Lower lobe of right lung (tissue), 2 donors: ENCODE measurements around the gene HLA-DPB1. TPM values are rescaled to one million over a fixed set of nuclear protein-coding genes. Genes with fewer than 3 reads are reported as not detected.
A peak's percentile ranks its signal among the peaks of the same experiment; 100 is the strongest.

Experiments
- ATAC-seq, 2 donors: fragments of 200-7000 bp; cut with Tn5 transposase; one replicate each; pipeline ENCODE4 v1.9.1; 2020 to 2022; ENCODE audit warnings: mild to moderate bottlenecking in 2 of 2, moderate library complexity in 2 of 2
- DNase-seq: peaks from one replicate; pipeline ENCODE4 v3.0.0-alpha.2; 2020
- H3K27ac ChIP-seq: fragments of 200-600 bp; one replicate; pipeline ENCODE4 v1.8.0; 2022
- H3K27me3 ChIP-seq: fragments of 200-600 bp; one replicate; pipeline ENCODE4 v1.8.0; 2022; ENCODE audit warnings: low read depth
- H3K36me3 ChIP-seq: fragments of 200-600 bp; one replicate; pipeline ENCODE4 v1.8.0; 2022; ENCODE audit warnings: mild to moderate bottlenecking
- H3K4me1 ChIP-seq: fragments of 200-600 bp; one replicate; pipeline ENCODE4 v1.8.0; 2022
- H3K4me3 ChIP-seq: fragments of 200-600 bp; one replicate; pipeline ENCODE4 v1.8.0; 2022; ENCODE audit warnings: mild to moderate bottlenecking
- H3K9me3 ChIP-seq: fragments of 200-600 bp; one replicate; pipeline ENCODE4 v1.8.0; 2022
- CTCF ChIP-seq: fragments of 200-600 bp; IDR thresholded peaks from one replicate; pipeline ENCODE4 v1.8.0; 2022; ENCODE audit warnings: antibody characterized with exemption, mild to moderate bottlenecking
- intact Hi-C: fragments of 100-400 bp; cut with DNase I; formaldehyde crosslinking; loops from one replicate; pipeline ENCODE4 v1.11.0; 2022
- total RNA-seq: library from RNA; stranded (reverse); fragmentation: NEBNext Ultra II Directional; extraction: Animal tissue kit (Norgen Biotek cat#: 25700); gene quantifications from one replicate; pipeline ENCODE4 v1.2.1, GENCODE V29; 2021
- donor health status: DM: no; HTN: yes; CAD: no; lungs with severe emphysema.

The HLA-DPB1 gene
- total RNA-seq, 1 donor from 2014 or later: 483 TPM

- peak; percentile 49 for TF ChIP-seq CTCF
- peak overlapping the region; percentile 39 for H3K27ac ChIP-seq
- intact Hi-C loops: loop anchor here (10.0 kb wide), 1 partner anchor 68 kb away; no protein-coding TSS in a partner anchor
Observed at GRCh38 chr6:33082702-33083101, 6.9 kb downstream of the HLA-DPB1 start.

DNA sequence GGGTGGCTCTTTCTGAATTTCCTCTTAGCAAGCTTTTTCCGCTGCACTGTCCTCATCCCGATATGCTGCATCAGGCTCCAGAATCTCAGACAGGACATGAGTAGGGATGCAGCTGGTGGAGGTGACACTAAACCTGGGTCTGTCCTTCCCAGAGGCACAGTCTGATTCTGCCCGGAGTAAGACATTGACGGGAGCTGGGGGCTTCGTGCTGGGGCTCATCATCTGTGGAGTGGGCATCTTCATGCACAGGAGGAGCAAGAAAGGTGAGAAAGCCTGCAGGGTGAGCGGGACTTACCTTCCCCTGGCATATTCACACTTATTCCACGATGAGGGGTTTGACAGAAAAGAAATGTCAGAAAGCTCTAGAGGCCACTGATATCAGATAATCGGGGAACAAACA, 9.8 kb downstream of the HLA-DPB1 start:
- no peak for TF ChIP-seq CTCF
- Histone ChIP-seq H3K27me3 (no peaks in the 10 kb centered on the region), H3K4me3 (no peak overlapping the region), H3K9me3 (no peaks in the 10 kb centered on the region), H3K36me3 (peaks cover 53% of the 10 kb centered on the region), H3K4me1 (peaks cover 24% of the 10 kb centered on the region), H3K27ac (no peak overlapping the region)
- no peak for ATAC-seq
- intact Hi-C loops: loop anchor here (10.0 kb wide), 1 partner anchor 71 kb away; no protein-coding TSS in a partner anchor
- no peak for DNase-seq

More at GRCh38 chr6:33082702-33083101, 6.9 kb downstream of the HLA-DPB1 start:
- peaks cover 49% of the 10 kb centered on the region for H3K36me3 ChIP-seq
- no peaks in the 10 kb centered on the region for H3K9me3 ChIP-seq
- H3K4me3 ChIP-seq: no peak overlapping the region
- DNase-seq (peak; percentile 59), ATAC-seq (peak; percentile 65 to 66)
- peaks cover 37% of the 10 kb centered on the region for H3K4me1 ChIP-seq
- no peaks in the 10 kb centered on the region for H3K27me3 ChIP-seq

DNA sequence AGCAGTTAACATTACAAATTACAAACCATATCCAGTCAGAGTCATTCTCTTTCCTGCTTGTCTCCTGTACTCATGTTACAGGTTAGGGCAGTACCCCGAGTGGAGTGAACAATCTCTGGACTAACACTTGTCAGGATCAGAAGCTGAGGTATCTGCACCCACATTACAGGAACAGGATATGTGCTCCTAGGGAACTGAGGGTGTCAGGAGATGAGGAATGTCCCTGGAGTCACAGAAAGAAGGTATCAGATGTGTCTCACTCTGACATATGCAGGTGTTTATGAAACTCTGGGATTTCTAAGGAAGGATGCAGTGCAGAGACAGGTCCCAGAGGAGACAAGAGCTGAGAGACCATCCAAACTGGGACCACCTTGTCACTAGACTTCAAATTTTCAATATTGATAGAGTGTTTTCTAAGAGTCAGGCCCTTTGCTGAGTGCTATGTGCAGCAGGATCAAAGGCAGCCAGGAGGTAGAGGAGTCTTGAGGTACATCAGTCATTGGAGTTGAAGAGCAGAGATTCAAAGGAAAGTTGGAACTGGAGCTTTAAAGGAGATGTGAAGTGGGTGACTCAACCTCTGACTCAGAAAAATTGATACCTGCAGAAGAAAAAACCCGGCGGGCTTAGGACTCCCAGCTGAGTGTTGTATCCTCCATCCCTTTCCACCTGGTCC, 12.6 kb downstream of the HLA-DPB1 start:
- ATAC-seq: peak in 1 of 2 donors; percentile 25

GRCh38 chr6:33088931-33089620, 13.3 kb downstream of the HLA-DPB1 start:
- Histone ChIP-seq H3K27ac (no peak overlapping the region), H3K9me3 (no peaks in the 10 kb centered on the region), H3K4me1 (no peaks in the 10 kb centered on the region), H3K4me3 (no peak overlapping the region), H3K27me3 (peaks cover 3% of the 10 kb centered on the region), H3K36me3 (peaks cover 42% of the 10 kb centered on the region)
- DNase-seq (no peak), ATAC-seq (no peak)
- intact Hi-C loops: loop anchor here (10.0 kb wide), 1 partner anchor 74 kb away; no protein-coding TSS in a partner anchor
- no peak for TF ChIP-seq CTCF

More for the DNA sequence above, 12.6 kb downstream of the HLA-DPB1 start:
- Histone ChIP-seq H3K4me3 (no peak overlapping the region), H3K27me3 (peaks cover 3% of the 10 kb centered on the region), H3K36me3 (peaks cover 49% of the 10 kb centered on the region), H3K4me1 (no peaks in the 10 kb centered on the region), H3K9me3 (no peaks in the 10 kb centered on the region), H3K27ac (no peak overlapping the region)
- intact Hi-C loops: loop anchor here (10.0 kb wide), 1 partner anchor 74 kb away; no protein-coding TSS in a partner anchor
- TF ChIP-seq CTCF: no peak
- no peak for DNase-seq

GRCh38 chr6:33091957-33092356, 16.2 kb downstream of the HLA-DPB1 start:
- Histone ChIP-seq H3K27me3 (peaks cover 12% of the 10 kb centered on the region), H3K4me3 (no peak overlapping the region), H3K9me3 (no peaks in the 10 kb centered on the region), H3K27ac (no peak overlapping the region), H3K4me1 (no peaks in the 10 kb centered on the region), H3K36me3 (peaks cover 13% of the 10 kb centered on the region)
- TF ChIP-seq CTCF: peak; percentile 76
- DNase-seq (peak; percentile 73), ATAC-seq (peak; percentile 90)
- intact Hi-C loops: no loop called here
